ENCODE measurements around the gene HIGD1A.
"Not testable (repeated sequence)": the region's sequence is repeated elsewhere in the genome, so short reads cannot be mapped to it uniquely, and the experiment has no call there.

The HIGD1A gene

DNA sequence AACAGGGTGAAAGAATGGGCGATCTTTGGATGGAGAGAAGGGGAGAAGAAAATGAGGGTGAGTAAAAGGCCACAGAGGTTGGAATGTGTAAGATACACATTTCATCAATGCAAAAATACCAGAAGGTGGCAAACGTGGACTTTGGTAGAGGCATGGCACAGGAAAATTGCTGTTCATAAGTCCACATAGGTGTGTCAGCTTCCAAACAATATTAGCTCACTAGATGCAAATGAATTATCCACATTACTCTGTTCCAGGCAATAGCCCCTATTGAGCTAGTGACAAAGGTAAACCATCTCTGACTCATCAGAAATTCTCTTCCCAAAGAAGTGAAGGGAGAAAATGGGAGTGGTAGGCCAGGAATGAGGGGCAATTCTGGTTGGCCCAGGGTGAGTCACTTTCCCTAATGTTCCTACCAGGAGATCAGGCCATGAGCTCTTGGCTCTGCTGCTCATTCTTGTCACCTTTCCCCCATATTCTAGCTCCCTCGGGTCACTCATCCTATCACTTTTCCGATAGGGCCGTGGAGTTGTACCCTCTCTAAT, 24.9 kb upstream of the HIGD1A start:
- no peak for DNase-seq (ENCODE audit: low read depth)

DNA sequence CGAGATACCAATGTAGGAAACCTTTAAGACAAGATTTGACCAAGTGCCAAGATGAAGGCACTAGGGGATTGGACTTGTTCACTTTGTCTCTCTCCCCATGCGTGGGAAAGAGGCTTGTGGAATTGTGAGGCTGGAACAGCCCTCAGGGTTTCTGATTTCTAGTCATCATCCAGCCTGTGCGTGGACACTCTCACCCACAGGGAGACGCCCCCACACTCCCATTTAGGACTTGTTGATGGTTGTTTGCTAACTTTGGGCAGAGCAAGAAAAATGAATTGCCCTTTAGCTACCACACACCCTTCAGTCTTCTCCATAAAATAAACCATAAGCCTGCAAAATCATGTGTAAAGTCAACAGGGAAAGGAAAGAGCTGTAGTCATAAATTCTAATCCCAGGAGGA, 23.4 kb upstream of the HIGD1A start:
- no peak for DNase-seq (ENCODE audit: low read depth)

DNA sequence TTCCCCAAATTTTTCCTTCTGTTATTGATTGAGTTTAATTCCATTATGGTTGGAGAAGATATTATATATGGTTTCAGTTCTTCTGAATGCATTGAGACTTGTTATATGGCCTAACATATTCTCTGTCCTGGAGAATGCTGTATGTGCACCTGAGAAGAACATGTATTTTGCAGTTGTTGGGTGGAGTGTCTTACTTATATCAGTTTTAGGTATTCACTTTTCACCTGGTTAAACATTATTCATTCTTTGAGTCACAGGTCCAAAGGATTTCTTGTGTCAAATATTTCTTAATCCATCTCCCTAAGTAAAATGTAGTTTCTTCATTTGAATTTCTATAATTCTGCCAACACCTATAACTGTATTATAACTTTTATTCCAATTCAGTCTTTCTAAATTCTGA, 22.7 kb upstream of the HIGD1A start:
- no peak for DNase-seq (ENCODE audit: low read depth)

DNA sequence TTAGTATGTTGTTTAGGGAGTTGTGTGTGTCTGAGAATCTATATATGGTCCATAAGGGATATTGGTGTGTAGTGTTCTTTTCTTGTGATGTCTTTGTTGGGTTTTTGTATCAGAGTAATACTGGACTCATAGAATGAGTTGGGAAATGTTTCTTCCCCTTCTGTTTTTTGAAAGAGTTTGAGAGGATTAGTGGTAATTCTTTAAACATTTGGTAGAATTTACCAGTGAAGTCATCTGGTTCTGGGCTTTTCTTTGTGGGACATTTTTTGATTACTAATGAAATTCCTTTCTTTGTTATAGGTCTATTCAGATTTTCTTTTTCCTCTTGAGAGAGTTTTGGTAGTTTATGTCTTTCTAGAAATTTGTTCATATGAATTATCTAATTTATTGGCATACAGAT, 21.9 kb upstream of the HIGD1A start:
- no peak for DNase-seq (ENCODE audit: low read depth)

DNA sequence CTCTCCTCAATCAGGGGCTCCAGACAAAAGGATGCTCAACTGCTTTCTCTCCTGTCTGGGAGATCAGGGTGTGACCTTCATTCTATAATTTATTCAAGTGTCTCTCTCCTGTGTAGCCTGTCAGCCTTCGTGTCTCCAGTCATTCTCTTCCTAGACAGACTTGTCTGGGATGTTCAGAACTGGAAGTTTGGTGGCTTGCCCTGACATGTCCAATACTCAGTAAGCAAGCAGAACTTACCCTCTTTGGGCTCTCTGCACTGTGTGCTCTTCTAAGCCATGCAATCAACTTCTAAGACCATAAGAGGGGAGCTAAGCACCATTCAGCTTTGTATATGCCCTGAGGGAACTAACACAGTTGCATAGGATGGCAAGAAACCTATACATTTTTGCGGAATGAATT, 19.1 kb upstream of the HIGD1A start:
- DNase-seq (ENCODE audit: low read depth) = no peak

DNA sequence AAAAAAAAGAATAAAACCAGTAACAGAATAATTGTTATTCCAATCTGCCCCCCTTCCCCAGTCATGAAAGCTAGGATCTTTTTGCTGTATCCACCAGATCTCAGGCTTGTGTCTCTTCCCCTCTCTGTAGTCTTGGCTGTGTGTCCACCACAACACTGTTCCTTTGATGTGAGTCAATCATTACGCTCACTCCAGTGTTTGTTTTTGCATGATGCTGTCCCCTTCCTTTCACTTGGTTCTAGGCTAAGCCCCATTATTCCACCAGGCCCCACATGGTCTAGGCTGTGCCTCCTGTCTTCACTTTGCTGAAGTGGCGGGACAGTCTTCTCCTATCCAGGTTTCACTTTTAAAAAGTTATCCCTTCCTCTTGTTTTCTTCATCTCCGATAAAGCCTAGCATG, 18.5 kb upstream of the HIGD1A start:
- DNase-seq (ENCODE audit: low read depth) = no peak

DNA sequence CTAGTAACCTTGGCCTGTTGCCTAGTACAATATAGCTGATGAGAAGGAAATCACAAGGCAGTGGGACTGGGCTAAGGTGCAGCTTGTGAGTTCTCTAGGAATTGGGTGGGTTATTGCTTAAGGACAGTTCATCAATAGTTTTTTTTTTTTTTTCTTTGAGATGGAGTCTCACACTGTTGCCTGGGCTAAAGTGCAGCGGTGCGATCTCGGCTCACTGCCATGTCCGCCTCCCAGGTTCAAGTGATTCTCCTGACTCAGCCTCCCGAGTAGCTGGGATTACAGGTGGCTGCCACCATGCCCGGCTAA, 16.4 kb upstream of the HIGD1A start:
- no peak for DNase-seq (ENCODE audit: low read depth)

DNA sequence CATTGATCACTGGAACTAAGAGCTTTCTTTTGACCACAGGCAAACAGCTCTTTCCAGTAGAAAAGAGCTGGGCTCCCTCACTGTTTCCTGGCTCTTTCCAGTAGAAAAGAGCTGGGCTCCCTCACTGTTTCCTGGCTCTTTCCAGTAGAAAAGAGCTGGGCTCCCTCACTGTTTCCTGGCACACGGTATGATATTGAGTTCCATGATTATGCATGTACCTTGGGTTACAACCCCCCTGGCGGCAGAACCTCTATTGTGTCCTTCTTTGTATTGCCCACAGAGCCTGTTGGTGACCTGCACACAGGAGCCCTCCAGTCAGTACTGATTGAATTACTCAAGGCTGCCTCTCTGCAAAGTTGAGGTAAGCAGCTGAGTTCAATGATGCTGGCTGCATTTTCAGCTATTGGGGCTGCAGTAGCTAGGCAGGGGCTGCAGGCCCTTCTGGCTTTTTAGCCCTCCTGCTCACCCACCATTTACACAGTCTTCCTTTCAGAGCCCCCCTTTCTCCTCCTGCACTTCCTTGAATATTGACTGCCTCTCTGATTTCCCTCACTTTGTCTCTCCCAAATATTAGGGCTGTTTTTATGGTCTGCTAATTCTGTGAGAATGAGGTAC, 15.2 kb upstream of the HIGD1A start:
- no peak for DNase-seq (ENCODE audit: low read depth)

DNA sequence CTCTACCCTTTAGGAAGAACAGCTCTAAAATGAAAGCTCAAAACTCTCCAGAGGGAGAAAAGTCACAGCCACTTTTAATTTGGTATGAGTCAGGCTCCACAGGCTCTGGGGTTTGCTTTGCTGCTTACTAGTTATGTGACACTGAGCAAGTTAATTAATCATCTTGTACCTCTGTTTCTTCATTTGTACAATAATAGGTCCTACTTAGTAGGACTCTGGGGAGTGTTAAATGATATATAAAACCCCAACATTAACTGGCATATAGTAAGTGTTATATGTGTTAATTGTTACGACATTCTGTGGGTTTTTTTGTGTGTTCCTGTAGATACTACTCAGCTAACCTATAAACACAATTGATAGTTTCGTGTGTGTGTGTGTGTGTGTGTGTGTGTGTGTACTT, 11.5 kb upstream of the HIGD1A start:
- DNase-seq (ENCODE audit: low read depth) = no peak

DNA sequence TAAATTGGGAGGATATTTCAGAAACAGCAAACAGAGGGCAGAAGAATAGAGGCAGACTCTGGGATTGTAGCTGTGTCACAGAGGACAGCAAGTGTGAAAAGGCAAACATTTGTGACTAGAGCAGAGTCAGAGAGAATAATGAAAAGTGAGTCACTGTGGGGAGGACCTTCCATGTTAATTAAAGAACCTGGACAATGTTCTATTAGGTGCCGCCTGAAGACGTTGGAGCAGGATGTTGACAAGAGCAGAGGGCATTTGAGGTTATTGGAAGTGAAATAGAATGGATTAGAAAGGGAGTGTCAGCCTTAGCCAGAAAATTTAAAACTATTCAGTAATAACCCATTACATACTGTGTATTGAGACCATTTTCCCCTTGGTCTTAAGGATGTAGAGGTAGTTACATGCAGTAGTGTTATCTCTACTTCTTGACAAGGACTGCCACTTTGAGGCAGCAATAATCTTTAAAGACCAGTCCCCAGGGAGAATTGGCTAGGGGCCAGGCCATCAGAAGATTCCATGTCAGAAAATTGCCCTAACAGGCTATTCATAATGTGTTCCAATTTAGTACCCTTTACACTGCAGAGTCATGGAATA, 10.7 kb upstream of the HIGD1A start:
- DNase-seq (ENCODE audit: low read depth) = no peak

DNA sequence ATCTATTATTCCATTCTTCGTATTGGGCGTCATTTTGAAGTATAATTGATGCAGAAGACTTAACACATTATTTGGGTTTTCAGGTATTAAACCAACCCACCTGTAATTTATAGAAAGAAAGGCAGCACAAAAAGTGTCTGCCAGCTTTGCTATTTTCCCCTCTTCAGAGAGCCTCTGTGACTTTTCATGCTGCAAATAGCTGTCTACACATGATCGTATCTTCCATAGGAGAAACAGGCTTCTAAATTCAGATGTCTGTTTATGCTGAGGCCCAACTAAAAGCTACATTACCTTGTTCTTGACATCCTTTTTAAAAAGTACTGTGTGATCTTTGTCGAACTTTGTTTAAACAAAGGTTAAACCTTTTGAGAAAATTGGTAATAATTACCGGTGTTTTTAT, 10.0 kb upstream of the HIGD1A start:
- no peak for DNase-seq (ENCODE audit: low read depth)

DNA sequence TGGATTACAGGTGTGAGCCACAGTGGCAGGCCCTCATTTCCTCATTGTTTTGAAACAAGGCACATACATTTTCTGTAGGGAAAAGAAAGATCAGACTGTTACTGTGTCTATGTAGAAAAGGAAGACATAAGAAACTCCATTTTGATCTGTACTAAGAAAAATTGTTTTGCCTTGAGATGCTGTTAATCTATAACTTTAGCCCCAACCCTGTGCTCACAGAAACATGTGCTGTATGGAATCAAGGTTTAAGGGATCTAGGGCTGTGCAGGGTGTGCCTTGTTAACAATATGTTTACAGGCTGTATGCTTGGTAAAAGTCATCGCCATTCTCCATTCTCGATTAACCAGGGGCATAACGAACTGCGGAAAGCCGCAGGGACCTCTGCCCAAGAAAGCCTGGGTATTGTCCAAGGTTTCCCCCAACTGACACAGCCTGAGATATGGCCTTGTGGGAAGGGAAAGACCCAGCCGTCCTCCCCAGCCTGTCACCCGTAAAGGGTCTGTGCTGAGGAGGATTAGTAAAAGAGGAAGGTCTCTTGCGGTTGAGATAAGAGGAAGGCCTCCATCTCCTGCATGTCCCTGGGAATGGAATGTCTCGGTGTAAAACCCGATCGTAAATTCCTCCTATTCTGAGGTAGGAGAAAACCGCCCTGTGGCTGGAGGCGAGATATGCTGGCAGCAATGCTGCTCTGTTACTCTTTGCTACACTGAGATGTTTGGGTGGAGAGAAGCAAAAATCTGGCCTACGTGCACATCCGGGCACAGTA, 7.0 kb upstream of the HIGD1A start:
- not testable (repeated sequence) for DNase-seq (ENCODE audit: low read depth)

DNA sequence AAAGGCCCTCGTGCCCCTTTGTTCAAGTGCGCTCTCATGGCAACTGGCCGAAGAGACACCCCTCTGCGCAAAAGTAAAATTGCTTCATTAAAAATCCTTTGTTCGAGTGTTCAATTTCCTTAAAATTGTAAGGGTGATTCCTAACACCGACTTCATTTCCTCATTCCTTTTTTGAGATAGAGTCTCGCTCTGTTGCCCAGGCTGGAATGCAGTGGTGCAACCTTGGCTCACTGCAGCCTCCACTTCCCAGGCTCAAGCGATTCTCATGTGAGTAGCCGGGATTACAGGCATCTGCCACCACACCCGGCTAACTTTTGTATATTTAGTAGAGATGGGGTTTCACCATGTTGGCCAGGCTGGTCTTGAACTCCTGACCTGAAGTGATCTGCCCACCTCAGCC, 6.4 kb upstream of the HIGD1A start:
- DNase-seq (ENCODE audit: low read depth) = not testable (repeated sequence)

DNA sequence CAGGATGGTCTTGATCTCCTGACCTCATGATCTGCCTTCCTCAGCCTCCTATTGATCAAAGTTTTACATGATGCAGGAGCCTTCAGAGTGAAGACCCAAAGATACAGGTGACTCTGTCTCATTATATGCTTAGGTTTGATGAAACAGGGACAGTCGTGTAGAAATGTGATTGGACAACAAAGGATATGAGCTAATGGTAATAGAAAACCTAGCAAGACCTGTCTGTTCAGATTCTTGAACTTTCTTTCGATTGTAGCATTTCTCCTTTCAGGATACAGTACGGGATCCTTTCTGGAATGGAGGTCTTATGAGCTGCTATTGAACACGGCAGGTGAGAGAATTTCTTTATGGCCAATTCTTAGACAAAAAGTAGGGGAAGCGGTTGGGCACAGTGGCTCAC, 4.9 kb upstream of the HIGD1A start, which contains the start of gene ACKR2:
TSS of gene ACKR2 (plus strand) at position 244 of the 400 bp plus-strand sequence. CDS start 55,058 bp downstream, outside the sequence.
- DNase-seq (ENCODE audit: low read depth) = no peak

DNA sequence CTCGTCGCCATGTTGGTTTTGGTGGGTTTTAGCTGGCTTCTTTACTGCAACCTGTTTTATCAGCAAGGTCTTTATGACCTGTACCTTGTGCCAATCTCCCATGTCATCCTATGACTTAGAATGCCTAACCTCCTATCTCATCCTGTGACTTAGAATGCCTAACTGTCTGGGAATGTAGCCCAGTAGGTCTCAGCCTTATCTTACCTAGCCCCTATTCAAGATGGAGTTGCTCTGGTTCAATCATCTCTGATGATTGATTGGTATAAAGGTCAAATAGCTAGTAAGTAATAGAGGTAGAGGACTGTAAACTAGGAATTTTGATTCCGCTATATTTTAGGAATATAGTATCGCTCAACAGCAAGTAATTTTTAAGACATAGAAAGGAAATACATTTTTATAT, 3.6 kb upstream of the HIGD1A start:
- no peak for DNase-seq (ENCODE audit: low read depth)

DNA sequence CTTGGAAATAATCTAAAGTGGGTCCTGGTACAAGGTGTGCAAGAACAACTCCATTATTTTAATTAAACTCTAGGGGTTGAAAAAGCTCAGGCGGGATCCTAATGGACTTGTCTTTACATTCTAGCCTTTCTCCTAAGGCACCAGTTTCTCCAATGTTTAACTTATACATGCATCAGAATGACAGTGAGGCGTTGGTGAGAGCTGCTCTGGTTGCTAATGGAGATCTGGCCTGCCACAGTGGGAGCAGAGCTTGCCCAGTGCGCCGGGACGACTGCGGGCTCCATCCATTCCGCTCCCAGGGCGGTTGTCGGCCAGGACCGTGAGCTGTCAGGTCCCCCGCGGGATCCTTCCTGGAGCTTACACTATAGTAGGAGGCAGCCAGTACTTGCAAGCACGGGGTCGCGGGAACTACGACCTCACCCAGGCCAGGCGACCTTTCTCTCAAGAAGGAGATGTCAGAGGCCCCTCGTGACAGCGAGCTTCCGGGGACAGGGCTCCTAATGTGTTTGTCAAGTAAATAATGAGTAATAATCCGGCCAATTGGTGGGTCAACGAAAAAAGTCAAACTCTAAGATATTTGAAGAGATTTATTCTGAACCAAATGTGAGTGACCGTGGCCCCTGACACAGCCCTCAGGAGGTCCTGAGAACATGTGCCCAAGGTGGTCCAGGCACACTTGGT, 991 bp upstream of the HIGD1A start:
- no peak for DNase-seq (ENCODE audit: low read depth)

DNA sequence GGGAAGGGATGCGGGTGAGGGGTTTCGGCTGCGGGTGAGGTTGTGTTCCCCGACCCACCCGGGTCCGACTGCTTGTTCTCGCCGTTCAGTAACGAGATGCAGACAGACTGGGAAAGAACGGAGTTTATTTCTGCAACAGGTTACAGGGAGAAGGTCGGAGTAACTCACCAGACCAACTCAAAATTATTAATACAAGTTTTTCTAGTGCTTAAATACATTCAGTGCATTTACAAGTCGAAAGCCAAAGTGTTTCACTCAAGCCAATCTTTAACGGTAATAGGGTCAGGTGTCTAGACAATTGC, 492 bp upstream of the HIGD1A start:
- DNase-seq (ENCODE audit: low read depth) = no peak

DNA sequence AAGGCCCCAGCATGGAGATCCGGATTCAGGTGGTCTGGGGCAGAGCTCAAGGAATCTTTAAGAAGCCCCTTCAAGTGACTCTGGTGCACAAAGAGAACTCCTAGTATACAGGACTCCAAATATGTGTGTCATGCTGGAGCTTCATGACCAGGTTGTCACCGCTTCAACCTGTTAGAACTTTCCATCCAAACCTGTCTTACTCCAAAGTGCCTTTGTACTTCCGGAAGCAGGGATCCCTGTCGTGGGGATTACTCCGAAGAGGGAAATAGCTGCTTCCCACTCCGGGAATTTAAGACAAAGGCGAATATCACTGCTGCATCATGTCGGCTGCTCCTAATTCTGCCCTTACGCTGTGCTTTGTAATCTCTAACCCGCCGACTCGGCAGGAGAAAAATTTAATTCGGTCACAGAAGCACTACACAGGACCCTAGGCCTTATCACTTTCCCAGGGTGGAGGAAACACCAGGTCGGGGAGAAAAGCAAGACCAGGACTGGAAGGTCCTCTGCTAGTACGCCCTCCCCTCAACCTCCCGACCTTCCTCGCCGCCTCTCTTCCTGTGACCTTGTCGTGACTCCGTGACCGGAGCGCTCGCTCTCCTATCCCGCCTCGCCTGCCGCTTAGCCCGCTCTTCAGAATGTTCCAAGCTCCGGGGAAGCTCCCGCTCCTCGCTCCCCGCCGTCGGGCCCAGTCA, 730 bp downstream of the HIGD1A start:
- DNase-seq (ENCODE audit: low read depth) = peak; percentile 7

DNA sequence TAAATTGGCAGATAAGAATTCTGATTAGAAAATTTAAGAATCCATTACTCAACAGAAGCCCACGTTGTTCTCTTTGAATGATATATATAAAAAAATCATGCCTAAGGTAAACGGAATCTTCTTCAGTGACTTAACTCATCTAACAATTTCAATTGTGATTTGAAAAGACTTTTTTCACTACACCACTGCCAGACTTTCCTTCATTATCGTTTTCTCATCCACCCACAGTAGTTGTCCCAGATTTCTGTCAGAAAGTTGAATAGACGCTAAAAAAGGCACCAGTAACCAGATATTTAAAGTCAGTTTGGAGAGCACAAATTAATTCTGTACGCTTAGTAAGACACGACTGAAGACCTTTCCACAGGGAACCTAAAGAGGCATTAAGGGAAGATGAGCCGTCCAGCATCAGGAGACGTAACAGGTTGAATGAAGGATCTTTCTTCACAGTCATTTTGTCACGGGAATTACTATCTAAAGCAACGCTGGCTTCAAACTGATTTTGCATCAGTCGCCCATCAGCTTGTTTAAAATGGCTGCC, 1.3 kb downstream of the HIGD1A start:
- DNase-seq (ENCODE audit: low read depth) = no peak

DNA sequence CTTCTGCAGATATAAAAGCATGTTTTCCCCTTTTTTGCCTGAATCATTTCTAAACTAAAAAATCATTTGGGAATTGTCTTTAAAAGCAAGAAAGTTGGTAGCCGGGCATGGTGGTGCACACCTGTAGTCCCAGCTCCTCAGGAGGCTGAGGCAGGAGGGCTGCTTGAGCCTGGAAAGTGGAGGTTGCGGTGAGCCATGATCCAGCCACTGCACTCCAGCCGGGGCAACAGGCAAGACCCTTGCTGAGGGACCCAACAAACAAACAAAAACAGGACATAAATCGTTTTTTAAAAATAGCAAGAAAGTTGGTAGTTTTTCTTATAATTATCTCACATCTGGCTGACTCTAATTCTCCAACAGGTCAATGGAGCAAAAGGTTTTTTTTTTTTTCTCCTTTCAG, 2.5 kb downstream of the HIGD1A start:
- no peak for DNase-seq (ENCODE audit: low read depth)

DNA sequence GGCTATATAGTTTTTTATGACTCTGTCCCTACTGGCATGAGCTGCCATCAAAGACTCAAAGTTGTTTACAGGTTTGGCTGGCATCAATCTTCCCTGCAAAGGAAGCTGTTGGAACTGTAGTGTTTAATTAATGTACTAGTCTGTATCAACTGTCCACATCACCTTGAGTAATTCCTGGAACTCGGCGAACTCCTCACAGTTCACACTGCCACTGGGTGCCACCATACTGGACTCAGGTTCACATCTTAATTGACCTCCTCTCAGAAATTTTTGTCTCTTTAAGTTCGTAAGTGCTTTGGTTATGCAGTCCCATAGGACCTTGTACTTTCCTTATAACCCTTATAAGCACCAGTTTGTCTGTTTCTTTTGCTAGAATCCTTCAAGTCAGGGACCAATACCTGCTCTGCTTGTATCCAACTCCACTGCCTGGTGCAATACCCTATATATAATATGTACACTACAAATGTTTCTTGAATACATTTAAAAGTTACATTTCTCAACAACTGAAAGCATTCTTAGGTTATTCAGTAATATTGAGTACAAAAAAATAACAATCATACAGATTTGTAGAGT, 3.2 kb downstream of the HIGD1A start:
- DNase-seq (ENCODE audit: low read depth) = no peak

DNA sequence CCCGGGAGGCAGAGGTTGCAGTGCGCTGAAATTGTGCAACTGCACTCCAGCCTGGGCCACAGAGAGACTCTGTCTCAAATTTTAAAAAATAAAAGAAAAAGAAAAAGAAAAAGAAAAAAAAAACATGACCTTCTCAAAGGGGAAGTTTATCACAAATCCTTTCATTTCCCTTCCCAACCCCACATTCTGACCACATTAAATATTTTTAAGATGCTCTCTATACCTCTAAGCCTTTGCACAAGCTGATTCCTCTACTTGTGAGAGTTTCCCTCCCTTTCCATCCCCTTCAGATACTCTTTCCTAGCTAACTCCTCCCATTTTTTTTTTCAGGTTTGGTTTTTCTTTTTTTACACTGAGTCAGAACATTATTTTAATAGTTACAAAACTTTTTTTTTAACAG, 4.0 kb downstream of the HIGD1A start:
- DNase-seq (ENCODE audit: low read depth) = no peak
